ENCODE data around the gene RAB18.

- TF ChIP-seq CTCF (conservative IDR thresholded peaks at IDR 0.05 in 1 of 2, IDR thresholded peaks at IDR 0.05 in 1 of 2; ENCODE audit: extremely low read depth in 1 of 2, insufficient read depth in 1 of 2, low read depth in 1 of 2, low read length in 2 of 2) (no peak), EZH2 (IDR thresholded peaks at IDR 0.05; ENCODE audit: borderline replicate concordance, low read length) (no peak)
Measured at GRCh38 chr10:27514243-27514642, 10.1 kb downstream of the RAB18 start.
